ENCODE measurements around the gene CCDC88C. TPM values are rescaled to one million over a fixed set of nuclear protein-coding genes. Genes with fewer than 3 reads are reported as not detected.

CCDC88C gene
- total and polyA plus RNA-seq, 3 donors from 2014 or later: 36.5 to 51.3 (median 47.4) TPM

GRCh38 chr14:91258876-91259275 lies 158.7 kb downstream of the CCDC88C start:
- peaks cover 6% of the 10 kb centered on the region for H3K4me1 ChIP-seq
- TF ChIP-seq POLR2A (IDR thresholded peaks at IDR 0.05) (no peak), CTCF (IDR thresholded peaks at IDR 0.05) (no peak)
- H3K27ac ChIP-seq: no peak overlapping the region
- DNase-seq: no peak
- H3K36me3 ChIP-seq (ENCODE audit: low read depth, missing control alignments): no peaks in the 10 kb centered on the region
- no peak overlapping the region for H3K4me3 ChIP-seq
- no peaks in the 10 kb centered on the region for H3K27me3 ChIP-seq
- no peaks in the 10 kb centered on the region for H3K9me3 ChIP-seq
- WGBS, 2 donors: 89 to 92% methylated on average over 3 of the region's 3 CpGs
- intact Hi-C loops (cut with DNase I; ENCODE audit: low total_unique reads): no loop called here

GRCh38 chr14:91258011-91258618 lies 159.5 kb downstream of the CCDC88C start:
- 59 to 64% methylated on average over 16 of the region's 16 CpGs for WGBS, 2 donors
- H3K36me3 ChIP-seq (ENCODE audit: low read depth, missing control alignments): no peaks in the 10 kb centered on the region
- H3K9me3 ChIP-seq: no peaks in the 10 kb centered on the region
- DNase-seq: peak; percentile 60
- H3K4me3 ChIP-seq: no peak overlapping the region
- H3K27ac ChIP-seq: peak overlapping the region; percentile 39 to 50
- no peaks in the 10 kb centered on the region for H3K27me3 ChIP-seq
- TF ChIP-seq POLR2A (IDR thresholded peaks at IDR 0.05) (no peak), CTCF (IDR thresholded peaks at IDR 0.05) (no peak)
- intact Hi-C loops (cut with DNase I; ENCODE audit: low total_unique reads): no loop called here
- H3K4me1 ChIP-seq: peaks cover 6% of the 10 kb centered on the region

- Histone ChIP-seq H3K4me3 (no peak overlapping the region), H3K4me1 (peaks cover 10% of the 10 kb centered on the region), H3K27ac (peak overlapping the region in 1 of 2 donors; percentile 50), H3K9me3 (no peaks in the 10 kb centered on the region), H3K36me3 (ENCODE audit: low read depth, missing control alignments) (no peaks in the 10 kb centered on the region), H3K27me3 (no peaks in the 10 kb centered on the region)
- no peak for DNase-seq
- WGBS, 2 donors: 50 to 51% methylated on average over 8 of the region's 8 CpGs
- TF ChIP-seq POLR2A (IDR thresholded peaks at IDR 0.05) (no peak), CTCF (IDR thresholded peaks at IDR 0.05) (no peak)
- intact Hi-C loops (cut with DNase I; ENCODE audit: low total_unique reads): no loop called here
These were observed 160.2 kb downstream of the CCDC88C start for GRCh38 chr14:91257328-91258010.

- TF ChIP-seq POLR2A (IDR thresholded peaks at IDR 0.05) (no peak), CTCF (IDR thresholded peaks at IDR 0.05) (no peak)
- Histone ChIP-seq H3K4me1 (peaks cover 10% of the 10 kb centered on the region), H3K4me3 (no peak overlapping the region), H3K36me3 (ENCODE audit: low read depth, missing control alignments) (no peaks in the 10 kb centered on the region), H3K27me3 (no peaks in the 10 kb centered on the region), H3K27ac (no peak overlapping the region), H3K9me3 (no peaks in the 10 kb centered on the region)
- 73 to 90% methylated on average over 1 of the region's 1 CpG for WGBS, 2 donors
- DNase-seq: no peak
- intact Hi-C loops (cut with DNase I; ENCODE audit: low total_unique reads): no loop called here
These were observed 161.0 kb downstream of the CCDC88C start for GRCh38 chr14:91256661-91257060.
